Putamen (tissue), 1 donor: ENCODE data around the gene SEC61G.

Experiments
- DNase-seq: peaks from one replicate; pipeline ENCODE4 v3.0.0-alpha.2; 2016; ENCODE audit warnings: low spot score

The SEC61G gene

DNA sequence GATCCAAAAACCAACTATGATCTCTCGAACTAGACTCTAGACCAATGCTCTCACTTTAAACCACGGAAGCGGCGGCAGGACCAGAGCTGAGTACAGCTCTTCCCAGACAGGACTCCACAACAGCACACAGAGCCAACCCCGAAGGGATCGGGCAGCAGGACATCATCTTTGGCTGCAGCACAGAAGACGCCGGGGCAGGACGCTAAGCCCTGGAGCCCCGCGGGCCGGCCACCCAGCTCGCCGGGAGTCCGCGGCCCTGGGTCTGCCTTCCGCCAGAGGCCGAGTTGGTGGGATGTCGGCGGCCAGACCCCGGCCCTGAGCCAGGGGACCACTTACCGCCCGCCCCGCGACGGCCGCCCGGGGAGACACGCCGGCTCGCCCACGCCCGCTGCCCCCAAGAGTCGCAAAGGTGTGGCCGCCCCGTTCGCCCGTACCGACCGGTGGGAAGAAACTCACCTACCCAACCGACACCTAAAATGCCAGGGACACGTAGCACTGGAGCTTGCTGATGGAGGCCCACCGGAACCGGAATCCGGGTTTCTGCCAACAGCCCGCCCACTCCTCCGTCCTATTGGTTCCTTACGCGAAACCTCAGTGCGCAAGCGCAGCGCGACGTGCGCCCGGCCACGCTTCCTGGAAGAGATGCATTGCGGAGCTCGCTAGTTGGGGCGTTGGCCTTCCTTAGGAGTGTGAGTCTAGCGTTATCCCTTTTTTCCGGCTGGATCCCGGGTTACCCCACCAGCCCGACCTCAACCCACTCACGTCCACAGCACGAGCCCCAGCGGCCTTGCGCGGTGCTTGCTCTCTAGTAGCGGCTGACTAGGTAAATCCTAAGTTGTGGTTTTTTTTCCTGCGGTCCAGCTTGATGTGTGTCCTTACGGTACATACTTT, at the start of gene SEC61G:
SEC61G (minus strand) TSS at position 510 of the 891 bp plus-strand sequence. CDS start 1,623 bp downstream, outside the sequence.
- peak; percentile 96 for DNase-seq

DNA sequence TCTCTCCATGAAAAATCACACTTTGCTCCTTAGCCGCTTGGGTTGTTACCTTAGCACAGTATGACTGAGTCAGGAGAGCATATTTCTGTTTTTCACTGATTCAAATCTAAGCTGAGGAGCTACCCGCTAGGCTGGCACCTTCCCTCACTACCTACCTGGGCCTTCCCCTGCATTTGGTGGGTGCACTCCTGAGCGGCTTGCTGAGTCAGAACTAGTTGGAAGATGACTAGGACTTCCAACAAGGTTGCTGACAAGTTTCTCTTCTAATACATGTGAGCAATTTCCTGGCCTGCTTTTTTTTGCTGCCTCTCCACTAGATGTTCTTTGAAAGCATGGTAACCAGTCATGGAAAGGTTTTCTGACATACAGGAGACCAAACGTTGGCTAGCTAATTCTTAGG, 43.8 kb upstream of the SEC61G start:
- no peak for DNase-seq

DNA sequence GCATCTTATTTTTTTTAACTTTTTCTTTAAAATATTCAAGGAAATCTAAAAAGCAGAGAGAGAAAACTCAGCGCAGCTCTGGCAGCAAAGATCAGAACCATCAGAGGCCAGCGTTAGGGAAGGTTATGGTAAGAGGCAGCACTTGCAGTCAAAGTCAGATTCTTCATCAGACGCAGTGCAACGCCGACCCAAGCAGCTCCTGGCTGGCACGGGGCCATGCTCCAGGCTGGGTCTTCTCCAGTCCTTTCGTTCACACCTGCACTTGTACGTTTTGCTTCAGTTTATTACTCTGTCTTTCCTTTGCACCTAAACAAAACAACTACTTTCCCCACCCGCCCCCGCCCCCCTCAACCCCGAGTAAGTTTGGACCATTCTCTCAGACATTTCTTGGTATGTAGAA, 43.1 kb upstream of the SEC61G start:
- no peak for DNase-seq

DNA sequence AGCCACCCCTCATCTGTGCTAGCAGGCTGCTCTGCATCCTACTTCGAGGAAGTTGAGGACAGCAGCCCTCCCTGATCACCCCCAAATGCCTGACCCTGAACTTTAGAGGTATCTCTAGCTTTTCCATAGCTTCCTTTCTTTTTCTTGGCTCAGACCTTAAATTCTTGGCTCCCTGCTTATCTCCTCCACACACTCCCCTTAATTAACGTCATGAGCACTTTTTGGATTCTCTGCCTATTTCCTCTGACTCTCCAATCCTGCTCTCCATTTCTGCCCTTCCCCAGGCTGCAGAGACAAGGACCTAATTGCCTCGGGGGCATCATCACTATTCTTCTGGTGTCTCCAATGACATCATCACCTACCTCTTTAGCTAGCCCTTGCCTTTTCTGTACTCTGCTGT, 40.8 kb upstream of the SEC61G start:
- no peak for DNase-seq

DNA sequence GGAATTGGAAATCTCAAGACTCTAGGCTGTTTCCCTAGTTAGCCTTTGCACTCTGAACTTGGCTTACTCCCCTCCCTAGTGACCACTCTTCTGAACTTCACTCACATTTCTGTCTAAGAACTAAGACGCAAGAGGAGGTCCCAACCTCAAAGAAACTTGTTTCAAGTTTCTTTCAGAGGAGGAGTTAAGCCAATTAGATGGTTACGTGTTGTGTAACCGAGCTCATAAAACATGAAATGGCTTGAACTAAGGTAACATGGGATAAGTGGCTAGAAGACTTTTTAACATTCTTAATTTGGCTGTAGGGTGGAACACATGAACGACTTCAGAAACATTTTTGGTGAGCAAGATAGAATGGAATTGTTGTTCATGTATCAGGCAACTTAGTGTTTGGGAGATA, 39.5 kb upstream of the SEC61G start:
- DNase-seq = no peak

DNA sequence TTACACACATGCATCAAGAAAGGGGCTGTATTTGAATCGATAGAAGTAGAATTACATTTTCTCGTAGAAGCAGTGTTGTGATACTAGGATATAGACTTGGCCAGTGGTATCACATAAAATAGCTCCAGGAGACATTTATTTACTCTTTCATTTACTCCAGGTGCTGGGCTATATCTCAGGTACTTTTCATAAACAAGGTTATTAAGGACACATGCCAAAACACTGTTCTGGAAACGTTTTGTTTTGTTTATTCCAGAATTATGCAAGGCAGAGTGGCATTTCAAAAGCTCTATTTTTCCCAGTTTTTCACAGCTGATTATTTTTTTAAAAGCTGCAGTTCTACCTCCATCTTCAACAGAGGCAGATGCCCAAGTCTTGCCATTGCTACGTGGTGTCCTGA, 37.8 kb upstream of the SEC61G start:
- DNase-seq = no peak

DNA sequence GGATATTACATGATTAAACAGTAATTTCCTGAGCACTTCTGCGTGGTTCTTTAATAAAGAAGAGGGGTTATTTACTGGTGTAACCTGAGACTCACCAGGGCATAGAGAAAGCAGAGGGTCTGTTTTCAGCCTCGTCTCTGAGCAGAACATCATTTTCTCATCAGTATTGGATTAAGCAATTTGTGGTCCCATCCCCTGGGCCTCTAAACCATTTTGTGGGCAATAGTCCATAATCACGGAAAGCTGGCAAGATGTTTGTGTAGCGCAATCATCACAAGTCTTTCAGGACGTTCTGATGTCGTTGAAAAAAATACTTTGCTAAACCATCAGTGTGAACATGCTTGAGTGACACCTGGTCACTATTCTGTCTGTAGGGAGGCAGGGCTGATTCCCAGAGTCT, 37.1 kb upstream of the SEC61G start:
- no peak for DNase-seq

DNA sequence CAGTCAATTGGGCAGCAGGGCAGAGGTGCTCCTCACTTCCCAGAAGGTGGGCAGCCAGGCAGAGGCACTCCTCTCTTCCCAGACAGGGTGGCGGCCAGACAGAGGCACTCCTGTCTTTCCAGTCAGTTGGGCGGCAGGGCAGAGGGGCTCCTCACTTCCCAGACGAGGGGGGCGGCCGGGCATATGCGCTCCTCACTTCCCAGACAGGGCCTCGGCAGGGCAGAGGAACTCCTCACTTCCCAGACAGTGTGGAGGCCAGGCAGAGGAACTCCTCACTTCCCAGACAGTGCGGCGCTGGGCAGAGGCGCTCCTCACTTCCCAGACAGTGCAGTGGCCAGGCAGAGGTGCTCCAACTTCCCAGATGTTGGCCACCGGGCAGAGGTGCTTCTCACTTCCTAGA, 33.4 kb upstream of the SEC61G start:
- DNase-seq = no peak

DNA sequence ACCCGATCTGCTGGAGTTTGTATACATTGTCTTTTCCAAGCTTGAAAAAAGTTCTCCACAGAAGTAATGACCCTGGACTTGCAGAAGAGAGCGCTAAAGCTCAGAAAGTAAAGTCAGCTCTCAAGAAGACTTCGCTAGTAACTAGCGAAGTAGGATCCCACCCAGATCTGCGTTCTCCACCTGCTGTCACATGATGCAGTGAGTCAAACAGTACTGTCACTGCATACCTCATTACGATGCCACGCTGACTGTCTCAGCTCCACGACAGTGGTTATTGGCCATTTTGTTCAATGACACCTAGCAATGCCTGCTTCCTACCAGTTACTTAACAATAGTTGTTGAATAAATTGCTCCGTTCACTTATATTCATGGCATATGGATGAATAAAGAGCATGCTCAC, 29.7 kb upstream of the SEC61G start:
- DNase-seq = peak; percentile 66

DNA sequence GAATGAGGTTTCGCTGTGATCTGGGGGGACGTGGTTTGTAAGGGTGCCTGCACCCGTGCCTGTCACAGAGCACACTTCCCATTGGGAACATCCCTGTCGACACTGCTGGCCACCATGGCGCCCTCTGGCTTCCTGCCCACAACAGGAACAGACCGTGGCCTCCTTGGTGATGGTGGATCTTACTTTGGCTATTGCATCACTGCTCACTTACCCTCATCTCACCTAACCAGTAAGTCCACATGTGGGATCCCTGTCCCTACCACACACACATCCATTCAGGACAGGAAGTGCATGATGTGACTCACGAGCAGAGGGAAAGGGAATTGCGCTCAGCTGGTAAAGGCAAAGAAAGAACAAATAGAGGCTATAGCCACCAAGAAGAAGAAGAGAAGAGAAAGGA, 26.2 kb upstream of the SEC61G start:
- DNase-seq = no peak

DNA sequence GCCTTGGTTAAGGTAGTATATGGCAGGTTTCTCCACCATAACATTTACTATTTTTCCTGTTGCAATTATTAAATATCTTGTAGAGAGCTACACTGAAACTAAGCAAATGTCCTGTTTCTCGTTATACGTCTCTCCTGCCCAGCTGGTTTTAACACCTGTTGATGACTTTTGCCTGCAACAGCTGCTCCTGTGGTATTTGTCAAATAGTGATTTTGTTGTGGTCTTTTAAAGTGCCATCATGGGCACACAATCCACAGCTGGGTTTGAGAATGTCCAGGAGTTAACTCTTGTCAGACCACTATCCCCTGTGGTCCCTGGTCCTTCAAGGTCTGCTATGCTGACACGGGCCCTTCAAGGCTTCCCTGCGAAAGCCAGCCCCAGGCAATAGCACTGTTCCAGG, 24.9 kb upstream of the SEC61G start:
- no peak for DNase-seq

DNA sequence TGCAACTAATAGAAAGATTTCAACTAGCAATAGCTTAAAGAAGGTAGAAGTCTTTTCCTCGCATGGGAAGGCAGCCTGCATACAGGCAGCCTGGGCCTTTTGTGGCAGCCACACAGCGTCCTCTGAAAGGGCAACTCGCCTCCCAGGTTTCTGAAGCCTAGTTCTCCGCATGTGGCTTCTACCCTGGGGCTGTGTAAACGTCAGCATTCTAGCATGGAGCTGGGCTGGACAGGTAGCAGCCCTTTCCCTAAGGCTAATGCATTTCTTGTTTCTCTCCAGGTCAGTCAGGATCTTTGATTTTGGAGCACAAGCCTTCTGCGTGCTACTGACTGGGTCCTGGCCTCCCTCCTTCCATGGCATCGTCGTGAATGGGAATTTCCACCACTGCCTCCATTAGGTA, 23.8 kb upstream of the SEC61G start:
- no peak for DNase-seq

DNA sequence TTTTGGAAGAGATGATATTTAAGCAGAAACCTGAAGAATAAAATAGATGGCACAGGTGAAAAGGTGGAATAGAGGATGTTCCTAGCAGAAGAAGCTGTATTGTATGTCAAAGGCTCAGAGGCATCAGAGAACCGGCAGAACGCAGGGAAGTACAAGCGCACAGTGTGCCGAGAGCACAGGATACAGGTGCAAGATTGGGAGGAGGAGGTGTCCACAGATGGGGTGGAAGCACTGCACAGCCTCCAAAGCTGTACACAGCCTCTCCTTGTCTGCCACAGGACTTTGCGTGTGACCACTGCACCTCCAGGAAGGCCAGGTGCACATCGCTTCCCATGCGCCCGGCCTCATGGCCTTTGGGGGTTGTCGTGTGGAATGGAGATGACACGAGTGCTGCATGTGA, 23.3 kb upstream of the SEC61G start:
- no peak for DNase-seq

DNA sequence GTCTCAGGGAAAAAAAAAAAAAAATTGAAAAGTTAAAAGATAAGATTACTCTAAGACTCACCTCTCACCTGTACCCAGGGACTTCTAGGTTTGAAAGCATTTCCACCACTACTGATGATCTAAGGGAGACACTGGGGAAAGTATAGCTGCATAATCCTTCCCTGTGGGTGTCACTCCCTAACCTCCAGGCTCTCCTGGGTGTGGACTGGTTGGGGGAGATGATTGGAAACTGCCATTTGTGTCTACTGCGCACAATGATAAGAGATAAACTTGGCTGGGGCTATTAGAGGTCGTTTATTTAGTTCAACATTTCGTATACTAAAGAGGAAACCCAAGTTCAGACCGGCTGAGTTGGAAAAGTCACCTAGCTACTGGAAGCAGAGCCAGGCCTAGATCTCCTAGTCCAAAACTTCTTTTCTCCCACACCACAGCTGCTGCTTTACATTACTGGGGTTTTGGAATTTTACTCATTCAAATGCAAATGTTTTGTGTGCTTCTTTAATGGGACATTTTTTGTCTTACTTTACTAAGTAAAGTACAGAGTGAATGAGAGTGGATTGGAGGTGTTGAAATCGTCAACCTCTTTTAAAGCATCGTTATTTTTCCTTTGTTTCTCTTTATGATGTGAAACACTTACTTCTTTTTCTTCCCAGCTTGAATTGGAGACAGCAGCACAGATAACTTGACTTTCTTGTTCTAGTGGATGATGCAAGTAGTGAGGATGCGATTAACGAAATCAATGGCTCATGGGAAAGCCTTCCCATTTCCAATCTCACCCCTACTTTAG, 22.3 kb upstream of the SEC61G start:
- DNase-seq = no peak

DNA sequence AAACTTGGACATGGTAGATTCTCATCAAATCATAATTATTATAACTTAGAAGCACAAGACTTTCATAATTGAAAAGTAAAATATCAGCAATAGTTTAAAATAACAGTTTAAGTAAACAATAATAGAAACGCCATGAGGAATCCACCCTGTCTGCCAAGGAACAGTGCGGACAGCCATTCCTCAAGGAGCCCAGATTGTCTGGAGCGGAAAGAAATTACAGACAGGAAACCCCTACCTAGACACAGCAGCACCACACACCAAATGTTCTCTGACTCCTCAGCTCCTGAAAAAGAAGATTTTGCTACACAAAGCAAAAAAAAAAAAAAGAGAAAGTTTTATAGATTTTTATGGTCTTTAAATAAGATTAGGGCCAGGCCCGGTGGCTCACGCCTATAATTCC, 21.5 kb upstream of the SEC61G start:
- DNase-seq = no peak

DNA sequence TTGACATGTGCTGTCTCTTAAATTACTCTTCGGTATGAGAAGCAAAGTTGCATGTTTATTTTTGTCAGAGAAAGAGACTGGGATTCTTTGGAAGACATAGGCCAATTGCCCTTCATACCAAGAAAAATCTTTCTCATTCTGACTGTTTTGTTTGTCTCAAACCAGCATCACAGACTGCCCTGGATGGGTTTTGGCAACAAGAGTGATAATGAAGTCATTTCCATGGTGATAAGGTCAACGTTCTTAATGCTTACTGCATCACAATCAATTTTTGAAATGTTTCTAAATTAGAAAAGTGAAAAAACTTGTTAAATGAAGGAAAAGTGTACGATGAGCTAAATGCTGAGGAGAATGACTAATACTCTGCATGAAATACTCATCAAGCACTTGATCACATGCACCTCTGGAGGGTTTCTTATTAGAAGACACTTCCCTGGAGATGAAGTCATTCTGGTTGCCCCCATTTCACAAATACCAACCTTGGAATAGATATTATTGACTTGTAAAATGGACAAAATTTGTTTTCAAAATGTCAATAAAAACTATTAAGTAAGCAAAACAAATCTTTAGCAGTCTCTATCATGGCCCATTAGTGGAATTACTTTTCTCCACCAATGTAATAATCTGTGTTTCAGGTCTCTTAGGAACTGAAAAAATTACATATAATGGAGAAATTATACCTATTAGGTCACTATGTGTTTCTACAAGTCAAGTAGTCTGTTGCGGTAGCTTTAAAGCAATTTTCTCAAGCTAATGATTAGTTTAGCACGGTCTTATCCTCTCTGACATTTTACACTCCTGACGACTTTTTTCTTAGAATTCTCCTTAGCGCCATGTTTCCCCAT, 19.9 kb upstream of the SEC61G start:
- no peak for DNase-seq

DNA sequence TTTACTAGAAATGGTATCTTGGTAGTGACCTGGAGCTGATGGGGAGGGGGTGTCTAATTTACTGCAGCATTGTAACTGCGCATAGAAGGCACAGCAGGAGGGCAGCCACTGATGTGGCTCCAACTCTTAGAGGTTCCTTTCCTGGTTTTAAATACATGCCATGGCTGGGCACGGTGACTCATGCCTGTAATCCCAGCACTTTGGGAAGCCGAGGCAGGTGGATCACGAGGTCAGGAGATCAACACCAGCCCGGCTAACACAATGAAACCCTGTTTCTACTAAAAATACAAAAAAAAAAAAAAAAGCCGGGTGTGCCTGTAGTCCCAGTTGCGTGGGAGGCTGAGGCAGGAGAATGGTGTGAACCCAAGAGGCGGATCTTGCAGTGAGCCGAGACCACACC, 19.2 kb upstream of the SEC61G start:
- DNase-seq = no peak

DNA sequence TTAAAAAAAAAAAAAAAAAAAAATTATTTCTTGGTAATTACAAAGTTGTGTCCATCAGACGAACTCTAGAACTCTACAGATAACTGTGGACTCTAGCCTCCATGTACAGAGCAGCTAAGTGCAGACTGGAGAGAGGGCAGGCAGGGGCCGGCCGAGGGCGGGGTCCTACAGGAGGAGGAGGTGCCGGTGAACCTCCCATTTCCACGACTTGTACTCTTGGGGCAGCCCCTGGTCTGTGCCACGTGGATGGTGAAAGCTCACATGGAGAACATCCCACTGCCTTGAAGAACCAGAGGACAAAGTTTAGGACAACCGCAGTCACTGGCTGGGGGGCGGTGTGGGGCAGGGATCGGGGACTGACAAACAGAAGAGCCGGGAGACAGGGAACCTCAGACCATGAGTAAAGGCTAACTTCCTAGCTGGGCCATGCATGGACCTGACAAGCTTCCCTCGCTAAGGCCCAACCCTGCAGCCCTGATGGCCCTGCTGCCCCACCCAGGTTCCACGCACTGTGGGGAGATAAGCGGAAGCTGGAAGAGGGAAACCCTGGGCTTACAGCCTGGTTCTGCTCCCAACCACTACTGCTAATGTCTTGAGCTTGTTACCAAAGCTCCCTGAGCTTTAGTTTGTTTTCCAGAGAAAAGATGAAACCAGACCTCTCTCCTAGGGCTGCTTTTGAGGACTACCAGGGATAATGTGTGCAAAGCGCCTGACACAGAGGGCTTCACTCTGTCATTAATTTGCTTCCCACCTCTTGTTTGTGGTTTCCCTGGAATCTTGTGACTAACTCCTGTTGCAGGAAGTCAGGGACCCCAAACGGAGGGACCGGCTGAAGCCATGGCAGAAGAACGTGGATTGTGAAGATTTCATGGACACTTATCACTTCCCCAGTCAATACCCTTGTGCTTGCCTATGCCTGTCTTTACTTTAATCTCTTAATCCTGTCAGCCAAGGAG, 16.1 kb upstream of the SEC61G start:
- no peak for DNase-seq

DNA sequence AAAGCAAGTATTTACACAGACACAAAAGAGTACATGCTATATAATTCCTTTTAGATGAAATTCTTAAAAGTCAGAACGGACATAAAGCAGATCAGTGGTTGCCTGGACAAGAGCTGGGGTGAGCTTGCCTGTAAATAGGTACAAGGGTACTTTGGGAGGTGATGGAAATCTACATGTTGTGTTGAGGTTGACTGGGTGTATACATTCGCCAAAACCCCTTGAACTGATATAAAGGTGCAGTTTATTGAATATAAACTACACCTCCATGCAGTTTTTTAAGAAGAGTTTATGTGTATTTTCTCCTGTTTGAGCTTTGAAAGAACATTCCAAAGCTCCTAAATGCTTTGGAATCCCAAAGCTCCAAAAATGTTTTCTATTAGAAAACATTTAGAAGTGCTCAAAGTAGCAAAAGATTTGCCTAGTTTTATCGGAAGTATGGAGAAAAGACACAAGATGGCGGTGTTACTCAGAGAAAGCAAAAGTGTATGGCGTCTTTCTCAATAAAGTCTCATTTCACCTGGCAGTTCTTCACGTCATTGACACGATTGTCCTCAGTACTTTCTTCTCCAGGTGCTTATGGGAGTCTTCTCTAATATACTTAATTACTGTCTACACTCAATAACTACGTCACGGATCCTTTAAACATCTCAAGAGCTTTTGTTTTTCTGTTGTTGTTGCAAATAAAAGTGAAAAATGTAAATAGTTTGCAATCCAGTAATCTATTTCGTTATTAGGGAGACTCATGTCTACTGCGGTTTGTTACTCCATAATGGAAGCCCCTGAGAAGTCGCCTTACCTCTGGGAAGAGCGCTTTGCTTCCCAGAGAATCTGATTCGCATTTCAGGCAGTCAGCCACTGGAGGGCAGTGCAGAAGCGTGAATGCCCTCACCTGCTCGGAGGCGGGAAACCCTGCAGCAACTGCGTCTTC, 14.7 kb upstream of the SEC61G start:
- peak; percentile 84 for DNase-seq

DNA sequence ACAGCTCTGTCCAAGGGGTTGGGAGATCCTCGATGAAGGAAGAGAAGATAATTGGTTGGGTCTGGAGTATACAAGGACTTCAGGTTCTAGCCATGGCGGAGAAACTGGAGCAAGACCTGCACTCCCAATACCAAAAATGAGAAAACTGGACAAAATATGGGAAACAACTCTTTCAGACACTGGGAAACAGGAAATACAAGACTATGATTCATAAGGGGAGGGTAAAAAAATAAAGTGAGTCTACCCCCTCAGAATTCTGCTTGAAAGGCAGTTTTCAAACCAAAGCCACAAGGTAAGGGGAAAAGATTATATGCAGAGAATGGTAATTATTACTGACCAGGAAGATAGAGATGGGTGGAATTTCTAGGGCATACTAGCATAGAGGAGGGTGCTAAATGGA, 10.2 kb upstream of the SEC61G start:
- no peak for DNase-seq
